Middle frontal gyrus (tissue), 1 donor: ENCODE data around the gene BMP8B.
A peak's percentile ranks its signal among the peaks of the same experiment; 100 is the strongest.

Source experiments
- DNase-seq: peaks from one replicate; pipeline ENCODE4 v3.0.0-alpha.2; 2015; ENCODE audit warnings: low spot score; ENCODE audit errors: extremely low spot score

Gene BMP8B

GRCh38 chr1:39727932-39728317 is 60.7 kb downstream of the BMP8B start:
- DNase-seq: no peak

GRCh38 chr1:39727221-39727931 is 61.3 kb downstream of the BMP8B start:
- DNase-seq: no peak

- no peak for DNase-seq
Observed at GRCh38 chr1:39726600-39726999, 62.1 kb downstream of the BMP8B start.

- DNase-seq: no peak
Observed at GRCh38 chr1:39722495-39722894, 66.2 kb downstream of the BMP8B start.

- no peak for DNase-seq
Observed at GRCh38 chr1:39721664-39722063, 67.0 kb downstream of the BMP8B start.

- DNase-seq: peak; percentile 42
Observed at GRCh38 chr1:39720094-39720999, 68.3 kb downstream of the BMP8B start.

- DNase-seq: no peak
Observed at GRCh38 chr1:39717809-39718208, 70.9 kb downstream of the BMP8B start.

GRCh38 chr1:39713557-39713956 is 75.1 kb downstream of the BMP8B start:
- no peak for DNase-seq

- DNase-seq: no peak
Observed at GRCh38 chr1:39711966-39712340, 76.7 kb downstream of the BMP8B start.

GRCh38 chr1:39711104-39711965 is 77.3 kb downstream of the BMP8B start:
- no peak for DNase-seq

GRCh38 chr1:39707506-39707905 is 81.2 kb downstream of the BMP8B start:
- no peak for DNase-seq
